K562 (cell line): Measurements from ENCODE around the gene RO60. TPM values are rescaled to one million over a fixed set of nuclear protein-coding genes. Genes with fewer than 3 reads are reported as not detected.

ENCODE experiments used
- ARNT ChIP-seq, 2 experiments: fragments of 450-650 bp; IDR thresholded peaks; 2 replicates each; pipeline ENCODE4 v1.6.1; 2016; ENCODE audit warnings: mild to moderate bottlenecking in 1 of 2
- CEBPZ ChIP-seq: fragments of 150-350 bp; IDR thresholded peaks from 2 replicates; pipeline ENCODE4 v1.6.1; 2014; ENCODE audit warnings: low read depth, mild to moderate bottlenecking, low read length, borderline replicate concordance
- DNMT1 ChIP-seq: fragments of 450-650 bp; IDR thresholded peaks from 2 replicates; pipeline ENCODE4 v1.6.1; 2016; ENCODE audit warnings: antibody characterized with exemption, mild to moderate bottlenecking
- E2F6 ChIP-seq, 2 experiments: IDR thresholded peaks; 2 replicates each; pipeline ENCODE4 v1.6.1; 2011; ENCODE audit warnings: borderline replicate concordance in 1 of 2, control low read depth in 1 of 2, low read depth in 1 of 2, low read length in 1 of 2, mild to moderate bottlenecking in 1 of 2, mixed read lengths in 1 of 2, moderate library complexity in 1 of 2; ENCODE audit not compliant: insufficient read depth in 1 of 2, insufficient read length in 1 of 2, poor library complexity in 1 of 2, severe bottlenecking in 1 of 2; ENCODE audit errors: extremely low read depth in 1 of 2
- EHMT2 ChIP-seq: fragments of 450-650 bp; IDR thresholded peaks from 2 replicates; pipeline ENCODE4 v1.6.1; 2018; ENCODE audit warnings: antibody characterized with exemption
- HCFC1 ChIP-seq: IDR thresholded peaks from 2 replicates; pipeline ENCODE4 v1.6.1; 2012; ENCODE audit warnings: low read depth, low read length, improper control_type of control experiment
- HNRNPH1 ChIP-seq: fragments of 200-400 bp; formaldehyde crosslinking; optimal IDR thresholded peaks from 2 replicates; pipeline ENCODE3; 2017; ENCODE audit warnings: low read depth, mild to moderate bottlenecking, low read length, moderate library complexity
- JUND ChIP-seq, 2 experiments: IDR thresholded peaks; 2 replicates in 1 of 2; 3 replicates in 1 of 2; pipeline ENCODE4 v1.6.1; 2011; ENCODE audit warnings: borderline replicate concordance in 2 of 2, low read depth in 2 of 2, low read length in 2 of 2, improper control_type of control experiment in 1 of 2, missing biosample characterization in 1 of 2, missing genetic modification characterization in 1 of 2, missing genetic modification reagents in 1 of 2
- MEIS2 ChIP-seq: fragments of 450-650 bp; IDR thresholded peaks from 2 replicates; pipeline ENCODE4 v1.6.1; 2014; ENCODE audit warnings: mild to moderate bottlenecking; ENCODE audit not compliant: partially characterized antibody
- NEUROD1 ChIP-seq: fragments of 150-350 bp; IDR thresholded peaks from 2 replicates; pipeline ENCODE4 v1.6.1; 2014; ENCODE audit warnings: borderline replicate concordance, low read length, low read depth; ENCODE audit not compliant: partially characterized antibody
- NR3C1 ChIP-seq: sonication (generic); formaldehyde crosslinking; IDR thresholded peaks from 2 replicates; pipeline ENCODE4 v1.8.1; 2022; ENCODE audit warnings: missing genetic modification reagents
- POLR2AphosphoS5 ChIP-seq: IDR thresholded peaks from 2 replicates; pipeline ENCODE4 v1.6.1; 2011; ENCODE audit warnings: mild to moderate bottlenecking, low read depth, low read length, moderate library complexity; ENCODE audit not compliant: control insufficient read depth, insufficient read depth
- RBM25 ChIP-seq: fragments of 200-400 bp; formaldehyde crosslinking; IDR thresholded peaks from 2 replicates; pipeline ENCODE4 v1.6.1; 2018; ENCODE audit warnings: low read length, low read depth, moderate library complexity; ENCODE audit not compliant: severe bottlenecking
- SMARCC2 ChIP-seq: fragments of 450-650 bp; IDR thresholded peaks from 2 replicates; pipeline ENCODE4 v1.6.1; 2017; ENCODE audit warnings: antibody characterized with exemption, moderate library complexity, mild to moderate bottlenecking, low read depth
- SMARCE1 ChIP-seq: fragments of 450-650 bp; IDR thresholded peaks from 2 replicates; pipeline ENCODE4 v1.7.1; 2016; ENCODE audit warnings: mild to moderate bottlenecking
- SP1 ChIP-seq: sonication (generic); formaldehyde crosslinking; IDR thresholded peaks from 2 replicates; pipeline ENCODE4 v1.8.1; 2022; ENCODE audit warnings: mild to moderate bottlenecking, missing genetic modification reagents
- SP2 ChIP-seq: IDR thresholded peaks from 2 replicates; pipeline ENCODE4 v1.6.1; 2011; ENCODE audit warnings: mild to moderate bottlenecking, low read depth, low read length, moderate library complexity; ENCODE audit not compliant: poor library complexity, severe bottlenecking; ENCODE audit errors: extremely low read depth
- SREBF2 ChIP-seq: sonication (generic); formaldehyde crosslinking; IDR thresholded peaks from 2 replicates; pipeline ENCODE4 v1.4.0; 2020; ENCODE audit warnings: mild to moderate bottlenecking, missing genetic modification reagents
- TEAD4 ChIP-seq, 2 experiments: sonication (generic) in 1 of 2; formaldehyde crosslinking in 1 of 2; IDR thresholded peaks; 2 replicates each; pipeline versions ENCODE4 v1.6.1 to v1.8.0; 2012 to 2022; ENCODE audit warnings: borderline replicate concordance in 1 of 2, inconsistent platforms in 1 of 2, low read length in 1 of 2, mild to moderate bottlenecking in 1 of 2, missing genetic modification reagents in 1 of 2
- ZFP1 ChIP-seq: fragments of 450-650 bp; formaldehyde crosslinking; IDR thresholded peaks from 2 replicates; pipeline ENCODE4 v1.4.0; 2020; ENCODE audit warnings: mild to moderate bottlenecking, mixed read lengths
- ZKSCAN1 ChIP-seq: fragments of 150-350 bp; IDR thresholded peaks from 2 replicates; pipeline ENCODE4 v1.6.1; 2016; ENCODE audit warnings: low read depth, low read length
- ZNF347 ChIP-seq: fragments of 450-650 bp; formaldehyde crosslinking; IDR thresholded peaks from 2 replicates; pipeline ENCODE4 v1.4.0; 2020; ENCODE audit warnings: low read depth, mild to moderate bottlenecking, moderate library complexity
- ZNF584 ChIP-seq: fragments of 200-800 bp; sonication (Bioruptor generic); IDR thresholded peaks from 2 replicates; pipeline ENCODE4 v1.6.1; 2016; ENCODE audit warnings: low read depth, mild to moderate bottlenecking, missing genetic modification characterization, missing compliant biosample characterization
- polyA plus RNA-seq, 8 experiments: library from polyadenylated mRNA; depleted of rRNA in 4 of 8; stranded (reverse) in 5 of 8; unstranded in 3 of 8; fragments of >200 nt; fragmentation: Nextera tagmentation in 2 of 8; fragmentation: Illumina TruSeq in 1 of 8; extraction: Ambion mirVana in 2 of 8; extraction: Trizol in 1 of 8; gene quantifications; 2 replicates each; pipeline versions ENCODE4 v1.2.1 to v1.2.3, GENCODE V29; 2011 to 2014; ENCODE audit warnings: inconsistent platforms in 1 of 8, missing spikeins in 1 of 8
- total RNA-seq, 7 experiments: library from RNA; depleted of rRNA in 6 of 7; stranded (reverse); fragments of >200 nt in 6 of 7; fragmentation: Illumina TruSeq in 2 of 7; extraction: Trizol in 2 of 7; gene quantifications; 2 replicates each; pipeline versions ENCODE4 v1.2.1 to v1.2.3, GENCODE V29; 2011 to 2021; ENCODE audit warnings: low replicate concordance in 1 of 7

RO60 gene
- total and polyA plus RNA-seq, 9 of the 15 experiments (the other 6 are each of a cell fraction or from before 2014, with no cell fraction given) = 24.9 to 187 (median 101) TPM

- peak; percentile 78 for TF ChIP-seq TEAD4 (IDR thresholded peaks at IDR 0.05; ENCODE audit: low read length)
- no peak for TF ChIP-seq TEAD4 (CRISPR knock-in tag; IDR thresholded peaks at IDR 0.05; ENCODE audit: borderline replicate concordance)
- no peak for TF ChIP-seq DNMT1
- no peak for TF ChIP-seq HNRNPH1
- TF ChIP-seq SP1 (CRISPR knock-in tag) = peak; percentile 19; the same call in 1 of the 2 replicates
- peak; percentile 47 for TF ChIP-seq MEIS2
- TF ChIP-seq ARNT (IDR thresholded peaks at IDR 0.05) = peak; percentile 12 to 47; a peak in 1 of 4 replicates
- TF ChIP-seq CEBPZ = no peak
- no peak for TF ChIP-seq SP2
- TF ChIP-seq E2F6 (IDR thresholded peaks at IDR 0.05; ENCODE audit: borderline replicate concordance in 1 of 2, extremely low read depth in 1 of 2, insufficient read depth in 1 of 2, insufficient read length in 1 of 2, low read depth in 1 of 2, low read length in 1 of 2, poor library complexity in 1 of 2, severe bottlenecking in 1 of 2) = peak in 1 of 2 experiments; percentile 38
- TF ChIP-seq ZNF584 (CRISPR knock-in tag) = 0 out of 2 replicates have a peak, but pooled peaks have one; percentile 33
- TF ChIP-seq HCFC1 = no peak
- no peak for TF ChIP-seq SREBF2 (CRISPR knock-in tag)
- no peak for TF ChIP-seq RBM25
- TF ChIP-seq JUND (IDR thresholded peaks at IDR 0.05; ENCODE audit: borderline replicate concordance, low read depth, low read length) = peak; percentile 53; the same call in 1 of the 2 replicates
- no peak for TF ChIP-seq JUND (tag; IDR thresholded peaks at IDR 0.05; ENCODE audit: borderline replicate concordance, low read depth, low read length)
- no peak for TF ChIP-seq ZFP1 (CRISPR knock-in tag)
- TF ChIP-seq NR3C1 (CRISPR knock-in tag) = no peak
- peak; percentile 74; the same call in 1 of the 2 replicates for TF ChIP-seq POLR2AphosphoS5
- peak; percentile 35 for TF ChIP-seq NEUROD1
- TF ChIP-seq SMARCE1 = peak; percentile 53; the same call in 1 of the 2 replicates
- peak; percentile 40; the same call in 1 of the 2 replicates for TF ChIP-seq SMARCC2
- TF ChIP-seq ZNF347 (CRISPR knock-in tag) = no peak
- peak; percentile 47; the same call in 1 of the 2 replicates for TF ChIP-seq ZKSCAN1
- TF ChIP-seq EHMT2 = peak; percentile 58; the same call in 1 of the 2 replicates
These were observed 8.6 kb downstream of the RO60 start (continued) for GRCh38 chr1:193068013-193068412.
